Measurements from ENCODE around the gene PRKAG2.
A peak's percentile ranks its signal among the peaks of the same experiment; 100 is the strongest.

The PRKAG2 gene

GRCh38 chr7:151693140-151693539, 183.8 kb downstream of the PRKAG2 start:
- no peak for DNase-seq (ENCODE audit: low spot score)

GRCh38 chr7:151692721-151693120, 184.2 kb downstream of the PRKAG2 start:
- DNase-seq (ENCODE audit: low spot score) = no peak

GRCh38 chr7:151691449-151691848, 185.5 kb downstream of the PRKAG2 start:
- DNase-seq (ENCODE audit: low spot score) = no peak

- DNase-seq (ENCODE audit: low spot score) = peak; percentile 61
Observed at GRCh38 chr7:151690606-151691005, 186.3 kb downstream of the PRKAG2 start.

GRCh38 chr7:151689196-151689971, 187.5 kb downstream of the PRKAG2 start:
- DNase-seq (ENCODE audit: low spot score) = no peak

GRCh38 chr7:151688236-151688780, 188.6 kb downstream of the PRKAG2 start:
- no peak for DNase-seq (ENCODE audit: low spot score)

GRCh38 chr7:151687523-151688235, 189.2 kb downstream of the PRKAG2 start:
- peak; percentile 99 for DNase-seq (ENCODE audit: low spot score)

- DNase-seq (ENCODE audit: low spot score) = no peak
Observed at GRCh38 chr7:151686826-151687225, 190.1 kb downstream of the PRKAG2 start.

GRCh38 chr7:151686016-151686766, 190.7 kb downstream of the PRKAG2 start:
- DNase-seq (ENCODE audit: low spot score) = no peak

GRCh38 chr7:151684408-151685175, 192.3 kb downstream of the PRKAG2 start:
- DNase-seq (ENCODE audit: low spot score) = no peak

- DNase-seq (ENCODE audit: low spot score) = no peak
Observed at GRCh38 chr7:151683615-151684407, 193.1 kb downstream of the PRKAG2 start.

GRCh38 chr7:151682831-151683614, 193.9 kb downstream of the PRKAG2 start:
- DNase-seq (ENCODE audit: low spot score) = no peak

GRCh38 chr7:151681726-151682125, 195.2 kb downstream of the PRKAG2 start:
- DNase-seq (ENCODE audit: low spot score) = no peak

- DNase-seq (ENCODE audit: low spot score) = no peak
Observed at GRCh38 chr7:151680810-151681209, 196.1 kb downstream of the PRKAG2 start.

- no peak for DNase-seq (ENCODE audit: low spot score)
Observed at GRCh38 chr7:151679881-151680612, 196.9 kb downstream of the PRKAG2 start.

GRCh38 chr7:151679071-151679708, 197.7 kb downstream of the PRKAG2 start:
- no peak for DNase-seq (ENCODE audit: low spot score)

GRCh38 chr7:151678227-151678604, 198.7 kb downstream of the PRKAG2 start:
- DNase-seq (ENCODE audit: low spot score) = no peak

- no peak for DNase-seq (ENCODE audit: low spot score)
Observed at GRCh38 chr7:151677581-151678226, 199.2 kb downstream of the PRKAG2 start.

Data from hepatic stellate cell (primary cell).